ENCODE data around the gene TSEN2.
"Not testable (repeated sequence)": the region's sequence is repeated elsewhere in the genome, so short reads cannot be mapped to it uniquely, and the experiment has no call there.

TSEN2 gene

GRCh38 chr3:12465836-12466225 lies 18.4 kb upstream of the TSEN2 start:
- Histone ChIP-seq H3K27ac (no peak overlapping the region), H3K4me3 (ENCODE audit: low read depth, low read length) (no peak overlapping the region), H3K36me3 (replicated peaks) (no peaks in the 10 kb centered on the region), H3K27me3 (replicated peaks) (no peaks in the 10 kb centered on the region)
- no peak for DNase-seq
- no peak for TF ChIP-seq CTCF (IDR thresholded peaks at IDR 0.05; ENCODE audit: low read depth, low read length, missing control alignments)
- in situ Hi-C loops (cut with HindIII; ENCODE audit: low pct_ligation_motif_present, low sequenced_read_pairs) = loop anchor here (25.0 kb wide), 1 partner anchor 279 kb away; no protein-coding TSS in a partner anchor

- in situ Hi-C loops (cut with HindIII; ENCODE audit: low pct_ligation_motif_present, low sequenced_read_pairs) = loop anchor here (25.0 kb wide), 1 partner anchor 280 kb away; no protein-coding TSS in a partner anchor
- Histone ChIP-seq H3K36me3 (replicated peaks) (no peaks in the 10 kb centered on the region), H3K4me3 (ENCODE audit: low read depth, low read length) (no peak overlapping the region), H3K27ac (no peak overlapping the region), H3K27me3 (replicated peaks) (no peaks in the 10 kb centered on the region)
- no peak for DNase-seq
- no peak for TF ChIP-seq CTCF (IDR thresholded peaks at IDR 0.05; ENCODE audit: low read depth, low read length, missing control alignments)
Observed at GRCh38 chr3:12467746-12468145, 16.5 kb upstream of the TSEN2 start.

GRCh38 chr3:12468276-12468675 lies 16.0 kb upstream of the TSEN2 start:
- no peaks in the 10 kb centered on the region for H3K36me3 ChIP-seq (replicated peaks)
- H3K4me3 ChIP-seq (ENCODE audit: low read depth, low read length) = no peak overlapping the region
- TF ChIP-seq CTCF (IDR thresholded peaks at IDR 0.05; ENCODE audit: low read depth, low read length, missing control alignments) = no peak
- DNase-seq = no peak
- in situ Hi-C loops (cut with HindIII; ENCODE audit: low pct_ligation_motif_present, low sequenced_read_pairs) = loop anchor here (25.0 kb wide), 1 partner anchor 281 kb away; no protein-coding TSS in a partner anchor
- H3K27ac ChIP-seq = no peak overlapping the region
- no peaks in the 10 kb centered on the region for H3K27me3 ChIP-seq (replicated peaks)

- H3K27ac ChIP-seq = no peak overlapping the region
- H3K4me3 ChIP-seq (ENCODE audit: low read depth, low read length) = no peak overlapping the region
- no peak for TF ChIP-seq CTCF (IDR thresholded peaks at IDR 0.05; ENCODE audit: low read depth, low read length, missing control alignments)
- in situ Hi-C loops (cut with HindIII; ENCODE audit: low pct_ligation_motif_present, low sequenced_read_pairs) = loop anchor here (25.0 kb wide), 1 partner anchor 281 kb away; no protein-coding TSS in a partner anchor
- no peaks in the 10 kb centered on the region for H3K36me3 ChIP-seq (replicated peaks)
- no peak for DNase-seq
- H3K27me3 ChIP-seq (replicated peaks) = no peaks in the 10 kb centered on the region
Observed at GRCh38 chr3:12468757-12469156, 15.5 kb upstream of the TSEN2 start.

GRCh38 chr3:12469222-12469621 lies 15.1 kb upstream of the TSEN2 start:
- not testable (repeated sequence) for H3K27me3 ChIP-seq (replicated peaks); H3K36me3 ChIP-seq (replicated peaks); H3K4me3 ChIP-seq (ENCODE audit: low read depth, low read length); DNase-seq; H3K27ac ChIP-seq
- in situ Hi-C loops (cut with HindIII; ENCODE audit: low pct_ligation_motif_present, low sequenced_read_pairs) = loop anchor here (25.0 kb wide), 1 partner anchor 282 kb away; no protein-coding TSS in a partner anchor

- peak; percentile 31 for DNase-seq
- in situ Hi-C loops (cut with HindIII; ENCODE audit: low pct_ligation_motif_present, low sequenced_read_pairs) = loop anchor here (25.0 kb wide), 1 partner anchor 283 kb away; no protein-coding TSS in a partner anchor
- TF ChIP-seq CTCF (IDR thresholded peaks at IDR 0.05; ENCODE audit: low read depth, low read length, missing control alignments) = no peak
- no peaks in the 10 kb centered on the region for H3K27me3 ChIP-seq (replicated peaks)
- no peak overlapping the region for H3K4me3 ChIP-seq (ENCODE audit: low read depth, low read length)
- H3K27ac ChIP-seq = no peak overlapping the region
- no peaks in the 10 kb centered on the region for H3K36me3 ChIP-seq (replicated peaks)
Observed at GRCh38 chr3:12470111-12470510, 14.2 kb upstream of the TSEN2 start.

All from brain microvascular endothelial cell (primary cell).